GM18505 (cell line): ENCODE data around the gene GLS.

ENCODE experiments used
- ATAC-seq: cut with Tn5 transposase; IDR thresholded peaks from one replicate; pipeline ENCODE4 v1.9.1; 2021; ENCODE audit not compliant: unreplicated experiment
- POLR2A ChIP-seq: IDR thresholded peaks from 4 replicates; pipeline ENCODE4 v1.6.1; 2011; ENCODE audit warnings: borderline replicate concordance; ENCODE audit not compliant: insufficient read depth, insufficient read length; ENCODE audit errors: extremely low read depth

Gene GLS

GRCh38 chr2:191010887-191011885, 130.6 kb downstream of the GLS start:
- no peak for ATAC-seq
- TF ChIP-seq POLR2A, result peak; percentile 62

GRCh38 chr2:191012346-191012745, 131.7 kb downstream of the GLS start:
- ATAC-seq, result no peak
- TF ChIP-seq POLR2A, result no peak

GRCh38 chr2:191012845-191013681, 132.4 kb downstream of the GLS start:
- ATAC-seq, result no peak
- no peak for TF ChIP-seq POLR2A

- no peak for TF ChIP-seq POLR2A
- ATAC-seq, result no peak
Measured at GRCh38 chr2:191013682-191013931, 133.0 kb downstream of the GLS start.

- ATAC-seq, result peak; percentile 90
- TF ChIP-seq POLR2A, result peak; percentile 100
Measured at GRCh38 chr2:191013932-191014652, 133.5 kb downstream of the GLS start, which contains the start of gene STAT1. Gene STAT1 (minus strand): TSS chr2:191014171. CDS start chr2:191010003, 4,168 bp downstream.

GRCh38 chr2:191014653-191015020, 134.0 kb downstream of the GLS start:
- peak; percentile 1 for ATAC-seq
- TF ChIP-seq POLR2A, result no peak
